HG02623 (cell line): Measurements from ENCODE around the gene PLEKHG5.
"Not testable (repeated sequence)": the region's sequence is repeated elsewhere in the genome, so short reads cannot be mapped to it uniquely, and the experiment has no call there.

ENCODE experiments used
- ATAC-seq: cut with Tn5 transposase; IDR thresholded peaks from one replicate; pipeline ENCODE4 v1.9.1; 2021; ENCODE audit warnings: moderate library complexity; ENCODE audit not compliant: unreplicated experiment

PLEKHG5 gene

GRCh38 chr1:6464915-6465314 is 26.6 kb downstream of the PLEKHG5 start:
- ATAC-seq: no peak

GRCh38 chr1:6464514-6464836 is 27.0 kb downstream of the PLEKHG5 start:
- no peak for ATAC-seq

GRCh38 chr1:6463120-6463412 is 28.4 kb downstream of the PLEKHG5 start:
- no peak for ATAC-seq

- ATAC-seq: no peak
These were observed 28.9 kb downstream of the PLEKHG5 start for GRCh38 chr1:6462412-6463119.

- ATAC-seq: no peak
These were observed 29.7 kb downstream of the PLEKHG5 start for GRCh38 chr1:6461538-6462411.

GRCh38 chr1:6461051-6461530 is 30.4 kb downstream of the PLEKHG5 start:
- ATAC-seq: no peak

GRCh38 chr1:6460301-6461050 is 31.0 kb downstream of the PLEKHG5 start:
- no peak for ATAC-seq

GRCh38 chr1:6459850-6460265 is 31.6 kb downstream of the PLEKHG5 start:
- no peak for ATAC-seq

GRCh38 chr1:6456800-6457466 is 34.5 kb downstream of the PLEKHG5 start:
- ATAC-seq: no peak

GRCh38 chr1:6455752-6456520 is 35.5 kb downstream of the PLEKHG5 start:
- ATAC-seq: not testable (repeated sequence)

- no peak for ATAC-seq
These were observed 36.4 kb downstream of the PLEKHG5 start for GRCh38 chr1:6454856-6455751.

GRCh38 chr1:6453895-6454855 is 37.3 kb downstream of the PLEKHG5 start:
- ATAC-seq: not testable (repeated sequence)

GRCh38 chr1:6450943-6451373 is 40.5 kb downstream of the PLEKHG5 start:
- no peak for ATAC-seq

- not testable (repeated sequence) for ATAC-seq
These were observed 41.0 kb downstream of the PLEKHG5 start for GRCh38 chr1:6450486-6450885.

- no peak for ATAC-seq
These were observed 41.4 kb downstream of the PLEKHG5 start for GRCh38 chr1:6450005-6450450.

GRCh38 chr1:6448749-6449631 is 42.5 kb downstream of the PLEKHG5 start:
- ATAC-seq: no peak
